Activated CD4-positive, alpha-beta T cell treated with anti-CD3 and anti-CD28 coated beads for 24 hours (primary cell): ENCODE measurements around the gene KRTAP5-3.
A peak's percentile ranks its signal among the peaks of the same experiment; 100 is the strongest.
"Not testable (repeated sequence)": the region's sequence is repeated elsewhere in the genome, so short reads cannot be mapped to it uniquely, and the experiment has no call there.

Experiments
- DNase-seq, 2 donors: peaks; one replicate each; pipeline ENCODE4 v3.0.0-alpha.2; 2020; ENCODE audit warnings: low read depth in 2 of 2

The KRTAP5-3 gene

DNA sequence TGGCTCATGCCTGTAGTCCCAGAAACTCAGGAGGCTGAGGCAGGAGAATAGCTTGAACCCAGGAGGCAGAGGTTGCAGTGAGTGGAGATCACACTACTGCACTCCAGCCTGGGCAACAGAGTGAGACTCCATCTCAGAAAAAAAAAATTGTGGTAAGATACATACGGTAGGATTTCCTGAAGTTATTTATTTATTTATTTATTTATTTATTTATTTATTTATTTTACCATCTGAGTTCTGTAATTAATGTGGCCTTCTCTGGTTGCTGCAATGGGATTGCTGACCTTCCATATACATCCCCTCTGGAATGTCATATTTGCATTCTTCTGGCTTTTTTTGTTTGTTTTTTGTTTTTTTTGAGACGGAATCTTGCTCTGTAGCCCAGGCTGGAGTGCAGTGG, 25.4 kb downstream of the KRTAP5-3 start:
- DNase-seq = not testable (repeated sequence)

DNA sequence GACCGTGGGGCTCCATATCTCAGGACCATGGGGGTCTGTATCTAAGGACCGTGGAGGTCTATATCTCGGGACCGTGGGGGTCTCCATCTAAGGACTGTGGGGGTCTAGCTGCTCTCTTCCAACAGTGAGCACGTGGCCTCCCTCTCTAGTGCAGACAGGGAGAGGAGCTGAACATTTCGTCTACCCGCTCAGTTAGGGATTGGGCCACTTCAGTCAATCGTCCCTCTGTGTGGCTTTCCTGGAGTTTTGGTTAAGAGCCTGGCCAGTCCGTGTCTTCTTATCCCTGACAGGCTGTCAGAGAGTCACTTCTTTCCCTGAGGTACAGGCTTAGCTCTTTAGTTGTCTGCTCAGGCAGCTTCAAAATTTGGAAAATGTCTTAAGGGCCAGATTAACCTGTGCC, 26.3 kb downstream of the KRTAP5-3 start:
- no peak for DNase-seq

DNA sequence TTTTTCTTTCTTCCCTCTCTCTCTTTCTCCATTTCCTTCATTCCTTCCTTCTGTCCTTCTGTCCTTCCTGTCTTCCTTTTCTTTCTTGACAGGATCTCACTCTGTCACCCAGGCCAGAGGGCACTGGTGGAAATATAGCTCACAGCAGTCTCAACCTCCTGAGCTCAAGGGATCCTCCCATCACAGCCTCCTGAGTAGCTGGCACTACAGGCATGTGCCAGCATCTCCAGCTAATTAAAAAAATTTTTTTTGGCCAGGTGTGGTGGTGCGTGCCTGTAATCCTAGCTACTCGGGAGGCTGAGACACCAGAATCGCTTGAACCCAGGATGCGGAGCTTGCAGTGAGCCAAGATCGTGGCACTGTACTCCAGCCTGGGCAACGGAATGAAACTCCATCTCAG, 31.4 kb downstream of the KRTAP5-3 start:
- DNase-seq = no peak

DNA sequence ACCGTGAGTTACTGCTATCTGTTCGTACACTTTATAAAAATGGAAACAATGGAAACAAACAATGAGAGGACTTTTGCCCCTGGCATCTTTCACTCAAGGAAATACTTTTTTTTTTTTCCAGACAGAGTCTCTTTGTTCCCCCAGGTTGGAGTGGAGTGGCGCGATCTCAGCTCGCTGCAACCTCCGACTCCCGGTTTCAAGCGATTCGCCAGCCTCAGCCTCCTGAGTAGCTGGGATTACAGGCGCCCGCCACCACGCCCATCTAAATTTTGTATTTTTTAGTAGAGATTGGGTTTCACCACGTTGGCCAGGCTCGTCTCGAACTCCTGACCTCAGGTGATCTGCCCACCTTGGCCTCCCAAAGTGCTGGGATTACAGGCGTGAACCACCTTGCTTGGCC, 32.5 kb downstream of the KRTAP5-3 start:
- DNase-seq = not testable (repeated sequence)

DNA sequence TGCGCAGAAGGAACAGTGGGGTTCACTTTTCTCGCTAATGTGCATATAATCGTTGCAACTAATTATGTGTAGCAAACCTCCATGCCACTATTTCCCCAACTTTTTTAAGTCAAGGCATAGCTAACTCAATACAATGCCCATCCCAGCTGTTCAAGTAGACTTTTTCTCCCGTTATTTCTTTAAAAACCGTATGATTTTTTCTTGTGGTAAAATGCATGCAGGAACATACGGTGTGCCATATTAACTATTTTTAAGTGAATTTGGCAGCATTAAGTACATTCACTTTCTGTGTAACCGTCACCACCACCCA, 33.4 kb downstream of the KRTAP5-3 start:
- DNase-seq = no peak

DNA sequence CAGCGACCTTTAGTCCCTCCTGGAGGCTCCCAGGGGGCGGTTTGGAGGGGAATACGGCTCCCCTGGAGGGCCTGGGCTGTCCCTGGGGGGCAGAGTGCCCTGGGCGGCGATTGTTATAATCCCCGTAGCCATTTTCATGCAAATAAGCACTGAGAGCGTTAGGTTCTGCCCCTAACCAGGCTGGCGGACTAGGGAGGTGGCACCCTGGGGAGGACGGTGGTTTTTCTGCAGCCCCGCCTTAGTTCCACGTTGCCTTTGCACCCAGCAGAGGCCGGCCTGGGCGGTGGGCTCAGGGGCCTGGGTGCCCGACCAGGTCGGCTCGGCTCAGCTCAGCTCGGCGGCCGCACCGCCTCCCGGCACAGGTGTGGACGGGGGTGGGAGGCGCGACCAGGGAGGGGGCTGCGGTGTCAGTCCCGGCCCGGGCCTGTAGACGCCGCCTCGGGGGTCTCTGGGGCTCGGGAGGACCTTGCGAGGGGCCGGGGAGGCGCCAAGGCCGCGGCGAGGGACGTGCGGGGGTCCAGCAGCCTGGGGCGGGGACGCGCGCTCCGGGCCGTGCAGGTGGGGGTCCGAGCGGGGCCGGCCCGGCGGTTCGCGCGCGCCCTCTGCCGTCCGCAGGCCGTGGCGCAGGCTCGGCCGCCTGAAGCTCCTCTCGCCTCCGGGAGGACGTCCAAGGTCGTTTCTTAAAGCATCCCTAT, 33.9 kb downstream of the KRTAP5-3 start:
- peak in 1 of 2 donors; percentile 39 for DNase-seq

DNA sequence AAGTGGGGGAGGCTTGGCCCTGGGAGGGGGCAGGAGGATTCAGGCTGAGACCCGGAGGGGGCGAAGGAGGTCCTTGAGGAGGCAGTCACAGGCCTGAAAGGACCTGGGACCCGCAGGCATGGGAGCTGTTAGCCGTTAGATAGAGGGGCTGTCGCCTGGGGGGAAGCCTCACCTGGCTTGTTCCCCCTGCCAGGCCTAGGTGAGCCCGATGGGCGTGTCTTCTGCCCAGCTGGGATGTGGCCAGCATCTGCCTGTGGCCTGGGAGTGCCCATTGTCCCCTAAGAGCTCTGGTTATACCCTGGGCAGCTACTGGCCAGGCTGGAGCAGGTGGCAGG, 34.4 kb downstream of the KRTAP5-3 start:
- DNase-seq = no peak

DNA sequence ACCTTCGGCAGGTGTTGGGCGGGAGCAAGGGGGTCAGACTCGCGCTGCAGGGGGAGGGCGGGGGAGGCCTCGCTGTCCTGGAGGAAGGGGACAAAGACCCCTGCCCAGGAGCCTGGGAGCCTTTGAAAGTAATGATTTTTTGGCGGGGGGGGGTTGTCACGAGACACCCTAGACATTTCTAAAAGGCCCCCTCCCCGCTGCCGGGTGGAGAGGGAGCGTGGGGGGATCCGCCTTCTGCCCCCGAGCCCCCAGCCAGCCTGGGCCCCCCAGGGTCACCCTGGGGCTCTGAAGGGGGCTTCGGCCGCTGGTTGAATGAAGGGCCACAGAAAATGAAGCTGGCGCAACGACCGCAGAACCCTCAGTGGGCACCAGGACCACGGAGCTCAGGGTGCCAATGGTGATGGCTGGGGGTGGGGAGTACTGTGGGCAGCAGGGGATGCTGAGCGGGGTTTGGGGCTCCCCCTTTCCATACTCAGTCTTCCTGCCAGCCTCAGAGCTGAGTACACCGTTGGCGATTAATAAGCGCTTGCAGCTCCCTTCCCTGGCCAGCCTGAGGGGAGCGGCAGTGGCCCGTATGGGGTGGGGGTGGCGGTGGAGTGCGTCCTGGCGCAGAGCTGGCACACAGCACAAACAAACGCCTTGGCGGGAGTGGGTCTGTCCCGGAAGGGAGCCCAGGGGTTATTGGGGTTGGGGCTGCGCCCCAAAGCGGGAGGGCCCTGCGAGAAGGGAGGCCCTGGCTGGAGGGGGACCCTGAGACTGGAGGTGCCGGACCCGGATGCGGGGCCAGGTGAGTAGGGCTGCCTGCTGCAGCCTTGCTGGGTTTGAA, 35.0 kb downstream of the KRTAP5-3 start:
- DNase-seq = no peak

DNA sequence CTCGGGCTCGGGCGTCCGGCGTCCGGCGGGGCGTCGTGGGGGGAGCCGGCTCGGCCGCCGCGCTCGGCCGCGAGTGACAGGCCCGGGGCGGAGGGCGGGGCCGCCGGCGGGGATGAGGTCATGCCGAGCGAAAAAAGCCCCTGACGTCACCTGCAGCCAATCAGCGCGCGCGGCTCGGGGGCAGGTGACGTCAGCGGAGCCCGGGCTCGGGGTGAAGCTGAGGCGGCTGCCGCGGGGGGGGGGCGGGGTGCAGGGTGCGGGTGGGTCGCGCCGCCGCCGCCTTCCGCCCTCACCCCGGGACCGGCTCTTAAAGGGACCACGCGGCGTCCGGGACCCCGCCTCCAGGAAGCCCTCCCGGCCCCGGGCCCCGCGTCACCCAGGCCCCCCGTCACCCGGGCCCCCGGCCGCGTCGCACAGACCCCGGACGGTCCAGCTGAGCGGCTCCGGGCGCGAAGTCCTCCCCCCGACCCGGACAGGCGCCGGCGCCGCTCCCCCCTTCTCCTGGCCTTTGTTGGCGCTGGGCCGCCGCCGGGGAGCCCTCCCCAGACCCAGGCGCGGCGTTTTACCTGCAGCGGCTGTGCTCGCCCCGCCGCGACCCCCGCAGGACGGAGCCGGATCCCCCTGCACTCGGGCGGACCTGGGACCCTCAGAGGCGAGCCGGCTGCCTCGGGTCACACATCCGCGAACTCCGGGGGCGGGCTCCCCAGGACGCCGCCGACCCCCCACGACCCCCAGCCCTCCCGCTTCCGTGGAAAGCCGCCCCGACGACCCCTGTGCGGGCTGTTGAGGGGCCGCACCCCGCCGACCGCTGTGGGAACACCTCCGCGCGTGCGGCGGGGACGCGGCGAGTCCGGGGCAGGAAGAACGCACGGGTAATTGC, 35.8 kb downstream of the KRTAP5-3 start, which contains the start of gene DUSP8:
Gene DUSP8 (minus strand): TSS at position 75 of the 880 bp plus-strand sequence. CDS start 6,445 bp downstream, outside the sequence.
- DNase-seq = peak; percentile 87 to 89

DNA sequence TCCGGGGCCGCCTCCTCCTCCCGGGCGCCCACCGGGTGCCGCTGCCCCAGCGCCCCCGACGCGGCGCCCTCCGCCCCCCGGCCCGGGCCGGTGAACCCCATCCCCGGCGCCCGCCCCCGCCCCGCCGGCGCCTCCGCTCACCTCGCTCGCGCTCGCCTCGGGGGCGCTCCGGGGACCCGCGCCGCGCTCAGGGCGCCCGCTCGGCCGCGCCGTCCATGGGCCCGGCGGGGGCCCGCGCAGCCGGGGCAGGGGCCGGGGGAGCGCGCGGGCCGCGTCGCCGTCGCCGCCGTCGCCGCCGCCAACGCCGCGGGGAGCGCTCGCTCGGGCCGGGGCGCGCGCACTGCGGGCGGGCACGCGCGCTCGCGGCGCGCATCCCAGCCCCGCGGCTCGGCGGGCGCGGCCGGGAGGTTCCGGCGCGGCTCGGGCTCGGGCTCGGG, 36.5 kb downstream of the KRTAP5-3 start:
- no peak for DNase-seq

DNA sequence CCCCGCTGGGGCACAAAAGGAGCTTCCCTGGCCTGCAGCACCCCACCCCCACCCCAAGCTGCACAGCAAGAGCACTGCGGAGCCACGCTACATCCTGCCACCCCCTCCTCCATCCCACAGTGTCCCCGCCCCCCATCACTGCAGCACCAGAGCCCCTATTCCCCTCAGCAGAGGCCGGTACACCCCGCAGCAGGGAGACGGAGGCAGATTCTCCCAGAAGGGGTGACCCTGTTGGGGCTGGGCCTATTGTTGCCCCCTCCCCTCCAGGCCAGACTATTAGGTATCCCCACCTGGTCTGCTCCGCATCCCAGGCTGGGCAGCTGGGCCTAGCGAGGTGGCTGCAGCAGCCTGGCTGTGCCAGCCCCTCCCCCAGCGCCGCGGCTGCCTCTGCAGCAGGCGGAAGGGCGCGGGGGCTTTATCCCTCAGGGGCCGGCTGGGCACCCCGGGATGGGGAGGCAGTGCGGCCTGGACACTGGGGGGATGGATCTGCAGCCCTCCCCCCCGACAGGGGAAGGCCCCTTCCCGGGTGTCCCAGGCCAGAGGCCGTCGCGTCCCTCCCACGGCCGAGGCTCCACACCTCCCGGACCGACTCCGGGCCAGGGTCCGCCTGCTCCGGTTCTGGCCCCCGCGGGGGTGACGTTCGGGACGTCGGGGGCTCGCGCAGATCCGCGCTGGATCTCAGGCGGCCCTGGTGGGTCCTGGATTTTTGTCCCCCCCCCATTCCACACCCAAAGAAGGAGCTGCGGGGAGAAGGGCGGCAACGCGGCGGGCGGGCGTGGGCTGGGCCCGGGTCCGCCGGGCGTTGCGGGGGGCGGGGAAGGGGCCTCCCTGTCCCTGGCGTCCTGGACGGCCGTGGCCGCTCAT, 37.1 kb downstream of the KRTAP5-3 start:
- no peak for DNase-seq

DNA sequence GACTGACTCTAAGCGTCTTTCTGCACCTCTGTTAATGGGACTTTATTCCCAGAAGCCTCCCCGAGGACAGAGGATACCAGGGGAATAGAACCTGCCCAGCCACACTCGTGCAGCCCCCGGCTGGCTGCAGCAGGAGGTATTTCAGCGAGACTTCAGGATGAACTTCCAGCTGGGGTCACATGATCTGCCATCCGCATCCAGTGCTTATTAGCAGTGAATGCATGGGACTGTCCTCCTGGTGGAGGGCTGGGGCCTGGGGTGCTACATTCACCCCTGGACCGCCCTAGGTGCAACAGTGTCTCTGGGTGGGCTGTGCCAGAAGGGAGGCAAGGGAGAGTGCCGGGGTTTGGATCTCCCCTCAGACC, 37.8 kb downstream of the KRTAP5-3 start:
- no peak for DNase-seq

DNA sequence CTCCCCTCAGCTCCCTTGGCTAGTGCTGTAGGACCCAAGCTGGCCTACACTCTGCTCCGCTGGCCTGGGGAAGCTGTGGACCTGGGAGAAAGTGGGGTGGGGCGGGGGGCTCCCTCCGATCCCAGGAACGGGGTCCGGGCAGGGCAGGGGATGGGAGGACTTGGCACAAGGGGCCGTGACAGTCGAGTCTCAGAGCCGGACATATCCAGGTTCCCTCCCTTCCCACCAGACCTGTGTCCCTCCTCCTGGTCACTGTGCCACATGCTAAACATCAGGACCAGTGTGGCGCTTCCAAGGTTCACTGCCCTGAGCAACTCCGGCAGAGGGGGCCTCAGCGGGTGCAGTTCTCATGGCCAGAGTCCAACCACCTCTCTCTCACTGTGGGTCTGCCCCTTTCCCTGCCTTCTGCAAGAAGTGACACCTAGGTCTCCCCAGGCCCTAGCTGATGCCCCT, 38.2 kb downstream of the KRTAP5-3 start:
- DNase-seq = no peak

DNA sequence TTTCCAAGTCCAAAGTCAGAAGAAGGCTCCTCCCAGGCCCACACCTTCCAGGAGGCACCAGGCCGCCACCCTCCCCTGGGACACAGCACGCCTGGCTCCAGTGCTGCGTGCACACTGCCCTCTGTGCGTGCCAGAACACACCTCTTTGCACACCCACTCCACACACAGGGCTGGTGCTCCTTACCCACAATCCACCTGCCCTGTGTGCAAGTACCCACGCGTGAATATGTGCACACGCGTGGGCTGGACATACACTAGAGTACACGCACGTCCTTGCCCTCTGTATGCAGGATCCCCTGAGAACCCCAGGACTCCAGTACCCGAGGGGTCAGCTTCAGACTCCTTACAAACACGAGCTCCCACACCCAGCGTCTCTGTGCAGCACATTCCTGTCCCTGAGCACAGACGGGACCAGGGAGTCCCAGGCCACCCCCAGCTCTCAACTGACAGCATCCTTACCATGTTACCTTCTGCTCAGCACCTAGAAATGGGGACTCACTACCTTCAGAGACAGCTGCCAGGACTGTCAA, 38.9 kb downstream of the KRTAP5-3 start:
- DNase-seq = no peak

DNA sequence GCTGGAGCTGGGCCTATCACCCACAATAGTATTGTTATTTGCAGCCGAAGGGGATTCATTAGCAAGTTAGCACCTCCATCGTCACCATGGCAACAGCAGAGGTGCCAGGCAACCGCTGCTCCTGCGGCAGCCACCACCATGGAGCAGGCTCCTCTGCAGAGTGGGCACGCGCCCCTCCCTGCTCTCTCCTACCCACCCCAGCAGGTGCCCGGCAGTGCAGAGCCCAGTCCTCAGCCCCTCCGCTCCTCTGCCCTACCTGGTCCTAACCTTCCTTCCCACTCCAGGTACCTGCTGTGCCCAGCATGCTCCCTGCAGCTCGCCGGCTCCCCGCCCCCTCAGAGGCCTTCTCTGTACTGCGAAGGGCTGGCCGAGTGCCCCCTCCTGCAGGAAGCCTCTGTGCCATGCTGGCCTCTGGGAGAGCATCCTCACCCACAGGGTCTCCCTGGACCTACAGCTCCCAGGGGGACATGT, 39.8 kb downstream of the KRTAP5-3 start:
- DNase-seq = no peak

DNA sequence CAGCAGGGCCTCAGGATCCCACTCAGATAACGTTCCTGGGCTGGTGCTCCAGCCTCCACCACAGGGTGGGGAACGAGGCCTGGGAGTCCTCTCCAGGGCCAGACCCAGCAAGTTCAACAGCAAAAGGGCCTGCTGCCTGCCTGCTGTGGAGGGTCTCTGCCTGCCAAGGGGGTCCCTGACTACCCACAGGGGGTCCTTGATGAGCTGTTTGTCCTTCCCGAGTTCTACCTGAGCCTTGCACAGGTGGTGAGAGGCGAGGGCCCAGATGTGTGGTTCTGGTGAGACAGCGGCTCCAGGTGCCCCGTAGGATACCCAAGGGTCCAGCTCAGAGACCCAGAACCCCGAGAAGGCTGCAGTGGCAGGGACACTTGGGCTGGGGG, 40.6 kb downstream of the KRTAP5-3 start:
- no peak for DNase-seq

DNA sequence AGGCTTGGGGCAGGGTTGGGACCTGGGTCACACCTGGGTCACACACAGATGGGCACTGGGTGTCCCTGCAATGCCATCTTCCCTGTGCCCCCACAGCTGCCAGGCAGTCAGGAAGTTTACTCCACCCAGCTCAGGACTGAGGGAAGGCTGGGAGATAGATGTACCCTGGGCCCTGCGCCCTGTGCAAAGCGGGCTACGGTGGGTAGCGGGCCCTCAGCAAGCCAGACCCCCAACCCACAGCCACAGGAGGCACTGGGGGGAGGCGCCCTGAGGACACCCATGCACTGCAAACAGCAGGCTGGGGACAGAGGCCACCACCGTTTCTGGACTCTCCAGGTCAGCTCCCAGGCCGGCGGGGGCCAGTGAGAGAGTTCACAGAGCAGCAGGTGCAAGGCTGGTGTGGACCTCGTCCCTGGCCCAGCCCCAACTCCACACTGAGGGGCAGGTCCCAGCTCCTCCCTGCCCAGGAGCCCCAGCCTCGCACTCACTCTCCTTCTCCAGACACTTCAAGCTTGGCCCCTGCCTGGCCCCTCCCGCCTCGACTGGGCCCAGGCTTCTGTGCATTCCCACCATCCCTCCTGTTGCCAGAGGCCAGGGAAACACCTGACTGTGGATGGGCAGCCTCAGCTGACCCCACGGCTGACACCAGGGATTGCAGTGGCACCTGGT, 41.1 kb downstream of the KRTAP5-3 start:
- no peak for DNase-seq

DNA sequence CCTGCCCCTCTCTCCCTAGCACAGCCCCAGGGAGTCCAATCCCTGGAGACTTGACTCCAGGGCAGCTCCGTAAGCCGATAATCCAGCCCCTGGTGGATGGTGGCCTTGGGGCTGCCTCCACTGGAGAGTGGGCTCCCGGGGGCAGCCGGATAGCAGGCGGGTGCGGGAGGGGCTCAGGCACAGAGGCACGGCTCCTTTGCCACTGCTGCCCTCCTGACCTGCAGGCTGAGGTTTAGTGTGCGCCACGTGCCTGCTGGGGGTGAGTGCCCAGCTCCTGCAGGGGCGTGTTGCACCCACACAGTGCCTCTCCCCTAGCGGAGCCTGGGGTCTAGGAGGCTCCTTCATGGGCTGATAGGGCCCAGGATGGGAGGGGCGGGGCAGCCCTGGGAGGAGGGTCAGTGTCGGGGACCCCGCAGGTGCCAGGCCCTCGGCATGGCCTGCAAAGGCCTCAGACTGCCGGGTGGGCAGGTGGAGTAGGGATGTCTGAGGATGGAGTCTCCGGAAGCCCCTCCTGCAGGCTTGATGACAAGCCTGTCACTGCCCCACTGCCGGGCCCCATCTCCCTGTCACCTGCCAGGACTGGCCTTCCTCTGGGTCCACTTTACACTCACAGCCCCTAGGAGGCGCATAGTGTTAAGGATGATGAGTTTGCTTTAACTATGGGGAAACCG, 41.7 kb downstream of the KRTAP5-3 start:
- no peak for DNase-seq

DNA sequence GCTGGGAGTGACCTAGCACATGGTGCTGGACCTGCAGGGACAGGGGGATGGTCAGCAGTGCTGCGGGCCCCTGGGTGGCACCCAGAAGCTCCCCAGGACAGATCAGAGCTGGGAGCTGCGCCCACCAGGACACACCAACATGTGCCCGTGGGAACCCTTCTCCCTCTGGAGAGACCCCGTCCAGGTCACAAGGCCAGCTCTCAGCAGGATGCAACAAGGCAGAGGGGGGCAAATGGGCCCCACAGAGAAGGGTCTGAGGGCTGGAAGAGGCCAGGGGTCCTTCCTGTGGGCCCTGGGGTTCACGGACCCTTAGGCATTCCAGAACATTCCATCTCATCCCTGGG, 42.4 kb downstream of the KRTAP5-3 start:
- no peak for DNase-seq
